Heart left ventricle (tissue), 16 donors: ENCODE data around the gene ZNF524. TPM values are rescaled to one million over a fixed set of nuclear protein-coding genes. Genes with fewer than 3 reads are reported as not detected.

Experiments used
- ATAC-seq, 4 donors: fragments of 200-7000 bp; cut with Tn5 transposase; one replicate each; pipeline ENCODE4 v1.9.1; 2020 to 2022; ENCODE audit warnings: moderate library complexity in 4 of 4, mild to moderate bottlenecking in 3 of 4, moderate number of reproducible peaks in 1 of 4
- DNase-seq, 5 donors: peaks; one replicate each; pipeline ENCODE4 v3.0.0-alpha.2; 2020
- H3K27ac ChIP-seq, 12 donors: fragments of 200-600 bp; sonication (generic) in 4 of 12; one replicate each; pipeline versions ENCODE4 v1.5.0 to v1.8.0; 2016 to 2022; ENCODE audit warnings: mild to moderate bottlenecking in 2 of 12
- H3K27me3 ChIP-seq, 9 donors: fragments of 200-600 bp; sonication (generic) in 2 of 9; one replicate each; pipeline versions ENCODE4 v1.5.1 to v1.8.0; 2016 to 2022; ENCODE audit warnings: mild to moderate bottlenecking in 3 of 9
- H3K36me3 ChIP-seq, 9 donors: fragments of 200-600 bp; sonication (generic) in 2 of 9; one replicate each; pipeline versions ENCODE4 v1.5.0 to v1.8.0; 2018 to 2022; ENCODE audit warnings: mild to moderate bottlenecking in 2 of 9
- H3K4me1 ChIP-seq, 12 donors: fragments of 200-600 bp; sonication (generic) in 4 of 12; one replicate each; pipeline versions ENCODE4 v1.5.0 to v1.8.0; 2016 to 2022; ENCODE audit warnings: mild to moderate bottlenecking in 3 of 12
- H3K4me3 ChIP-seq, 12 donors: fragments of 200-600 bp; sonication (generic) in 4 of 12; one replicate each; pipeline versions ENCODE4 v1.5.0 to v1.8.0; 2017 to 2022; ENCODE audit warnings: mild to moderate bottlenecking in 9 of 12, moderate library complexity in 4 of 12
- H3K9me3 ChIP-seq, 12 donors: fragments of 200-600 bp; sonication (generic) in 4 of 12; one replicate each; pipeline versions ENCODE4 v1.5.0 to v1.8.0; 2016 to 2022; ENCODE audit warnings: mild to moderate bottlenecking in 1 of 12
- CTCF ChIP-seq, 12 donors: fragments of 200-600 bp; sonication (generic) in 4 of 12; IDR thresholded peaks; one replicate each; pipeline versions ENCODE4 v1.5.0 to v1.8.0; 2018 to 2022; ENCODE audit warnings: antibody characterized with exemption in 12 of 12, mild to moderate bottlenecking in 5 of 12
- POLR2A ChIP-seq, 2 donors: fragments of 450-650 bp; IDR thresholded peaks; one replicate each; pipeline ENCODE4 v1.6.1; 2017; ENCODE audit warnings: antibody characterized with exemption in 2 of 2, mild to moderate bottlenecking in 2 of 2, moderate library complexity in 2 of 2
- whole genome bisulfite sequencing, 4 donors: extraction: QIAGEN DNeasy Blood & Tissue Kit in 2 of 4; methylation state at CpG; one replicate each; pipeline versions ENCODE4 v1.1.5 to v1.1.7; 2013 to 2018; 5-methylcytosine and 5-hydroxymethylcytosine counted together
- intact Hi-C, 10 donors: fragments of 100-400 bp; cut with DNase I; formaldehyde crosslinking; loops; one replicate each; pipeline versions ENCODE4 v1.11.1 to v1.14.2; 2022
- polyA plus RNA-seq, 2 donors: library from polyadenylated mRNA; stranded (reverse); fragments of 200-250 nt; gene quantifications; one replicate each; pipeline ENCODE4 v1.2.3, GENCODE V29; 2013
- total RNA-seq, 9 donors: library from RNA; depleted of rRNA in 2 of 9; stranded (reverse); fragments of >200 nt in 2 of 9; fragmentation: NEBNext Ultra II Directional in 3 of 9; extraction: Animal tissue kit (Norgen Biotek cat#: 25700) in 3 of 9; gene quantifications; one replicate each; pipeline versions ENCODE4 v1.1.0 to v1.2.4, GENCODE V29; 2016 to 2023
- donor health status: ischemic (EF 13 %, LVEDD 7.1; RV severe dilation, severe dysfunction).
- donor health status: healthy with polysubstance abuse.
- donor health status: DM: no; HTN: yes; CAD: no.
- donor health status: DM: no; HTN: no; CAD: no.
- donor health status: ischemic (EF 25% LVEDD 6.9; RV normal size, moderate dysfunction).
- donor health status: ischemic (EF 25% LVEDD 5.7; RV mildly dilated, moderate dysfunction).
- donor health status: healthy.
- donor health status: DM: yes; HTN: yes; CAD: no.
- donor health status: ischemic (EF 35%, LVEDD 5.7; RV mildly dilated, moderate dysfunction).
- donor health status: nonischemic (EF 11% LVEDD 7.7; RV severe dilation, severe dysfunction).
- donor health status: DM: yes; HTN: yes; CAD: no.
- donor health status: PGD.
- donor health status: ischemic (EF 29% LVEDD 5.4; RV normal size, mild dysfunction).
- donor health status: nonischemic (EF 23%, LVEDD 6.1; RV moderate dilation, normal function).

Gene ZNF524
- total and polyA plus RNA-seq, 11 donors: 11.0 to 34.7 (median 16.7) TPM

DNA sequence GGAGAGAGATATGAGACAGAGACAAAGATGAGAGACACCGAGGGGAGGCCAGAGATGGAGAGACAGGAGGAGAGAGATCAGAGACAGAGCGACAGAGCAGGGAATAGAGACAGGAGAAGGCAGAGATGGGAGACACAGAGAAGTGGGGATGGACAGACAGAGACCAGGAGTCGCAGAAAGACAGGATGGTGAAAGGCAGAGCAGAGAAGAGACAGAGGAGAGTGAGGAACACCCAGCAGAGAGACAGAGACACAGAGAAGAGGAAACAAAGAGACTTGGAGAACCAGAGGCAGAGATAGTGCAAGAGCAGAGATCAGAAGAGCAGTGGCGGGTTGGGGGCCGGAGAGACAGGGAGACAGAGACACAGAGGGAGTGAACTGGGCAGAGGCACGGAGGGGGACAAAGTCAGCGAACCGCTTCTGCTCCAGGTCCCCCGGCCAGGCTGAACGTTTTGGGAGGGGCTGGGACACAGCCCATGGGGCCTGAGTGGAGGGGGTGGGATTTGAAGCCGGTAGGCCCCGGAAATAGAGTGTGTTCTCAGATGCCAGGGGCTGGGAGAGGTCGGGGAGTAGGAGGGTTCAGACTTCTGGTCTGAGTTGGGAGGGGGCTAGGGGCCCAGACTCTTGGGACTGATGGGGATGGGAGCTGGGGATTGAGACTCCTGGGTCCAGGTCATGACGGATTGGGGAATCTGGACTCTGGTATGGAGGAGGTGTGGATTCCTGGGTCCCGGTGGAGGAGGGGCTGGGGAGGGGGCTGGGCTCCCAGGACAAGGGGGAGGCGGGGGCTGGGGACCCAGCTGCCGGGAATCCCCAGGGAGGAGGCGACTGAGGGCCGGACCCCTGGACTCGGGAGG lies 20.1 kb upstream of the ZNF524 start:
- intact Hi-C loops: loop anchor here in 4 of 10 donors (2.0 to 5.0 kb wide), 5 partner anchors 33 to 63 kb away; partner anchors contain the start of gene SBK3 (in 1 of the 4)
- Histone ChIP-seq H3K27me3 (no peaks in the 10 kb centered on the region), H3K9me3 (no peaks in the 10 kb centered on the region), H3K36me3 (peaks cover 0 to 26% (median 16%) of the 10 kb centered on the region in 9 donors), H3K4me3 (peak overlapping the region; percentile 74 to 97 (median 90)), H3K27ac (peak overlapping the region; percentile 89 to 99 (median 94)), H3K4me1 (peaks cover 0 to 21% (median 9%) of the 10 kb centered on the region in 12 donors)
- no peak for TF ChIP-seq POLR2A (IDR thresholded peaks at IDR 0.05)
- TF ChIP-seq CTCF (IDR thresholded peaks at IDR 0.05): no peak
- 8 to 14% (median 12%) methylated on average over 14 to 20 of the region's 20 CpGs for WGBS, 4 donors
- DNase-seq (peak in 2 of 5 donors; percentile 49 to 52), ATAC-seq (peak; percentile 33 to 64 (median 48))

- peaks cover 0 to 26% (median 16%) of the 10 kb centered on the region in 9 donors for H3K36me3 ChIP-seq
- TF ChIP-seq CTCF (IDR thresholded peaks at IDR 0.05) (no peak), POLR2A (IDR thresholded peaks at IDR 0.05) (no peak)
- peaks cover 0 to 25% (median 12%) of the 10 kb centered on the region in 12 donors for H3K4me1 ChIP-seq
- intact Hi-C loops: loop anchor here in 3 of 10 donors (2.0 to 5.0 kb wide), 4 partner anchors 33 to 64 kb away; partner anchors contain the start of gene SBK3 (in 1 of the 3)
- peak within 1 kb of the TSS; percentile 89 to 99 (median 94) for H3K27ac ChIP-seq
- 0 to 2% (median 1%) methylated on average over 9 to 24 of the region's 24 CpGs for WGBS, 4 donors
- peaks cover 0 to 3% (median 0%) of the 10 kb centered on the region in 9 donors for H3K27me3 ChIP-seq
- H3K4me3 ChIP-seq: peak within 1 kb of the TSS; percentile 74 to 97 (median 90)
- no peaks in the 10 kb centered on the region for H3K9me3 ChIP-seq
- ATAC-seq (peak; percentile 78 to 92 (median 86)), DNase-seq (peak; percentile 89 to 91 (median 90))
These were observed 19.4 kb upstream of the ZNF524 start, which contains the start of gene ZNF579 for GRCh38 chr19:55580628-55581144. Gene ZNF579 (minus strand): TSS chr19:55580848. CDS start chr19:55579639, 1,209 bp downstream.

DNA sequence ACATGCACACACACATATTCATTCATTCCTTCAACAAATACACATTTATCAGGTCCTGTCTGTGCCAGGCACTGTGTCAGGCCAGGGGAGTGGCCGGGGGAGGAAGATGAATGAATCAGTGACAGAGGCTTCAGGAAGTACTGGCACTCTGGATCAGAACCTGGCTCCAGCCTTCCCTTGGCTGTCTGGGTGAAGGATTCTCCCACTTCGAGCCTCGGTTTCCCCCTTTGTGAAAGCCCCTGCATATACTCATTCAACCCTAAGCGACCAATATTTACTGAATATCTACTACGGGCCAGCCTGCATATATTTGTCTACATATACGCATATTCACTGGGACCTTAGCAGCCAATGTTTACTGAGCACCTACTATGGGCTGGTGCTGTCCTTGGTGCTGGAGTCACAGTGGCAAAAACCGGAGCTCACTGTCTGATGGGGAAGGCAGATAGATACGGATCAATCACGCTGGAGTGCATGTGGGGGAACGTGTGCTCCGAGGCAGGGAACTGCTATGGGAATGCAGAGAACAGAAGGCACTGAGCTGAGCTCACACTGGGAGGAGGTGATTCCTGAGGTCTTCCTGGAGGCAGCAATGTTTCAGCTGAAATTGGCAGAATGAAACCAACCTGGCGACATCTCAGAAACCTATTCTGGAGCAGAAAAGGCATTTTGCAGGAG lies 18.8 kb upstream of the ZNF524 start:
- intact Hi-C loops: loop anchor here in 3 of 10 donors (2.0 to 5.0 kb wide), 4 partner anchors 34 to 64 kb away; partner anchors contain the start of gene SBK3 (in 1 of the 3)
- Histone ChIP-seq H3K4me3 (peak overlapping the region; percentile 74 to 97 (median 90)), H3K36me3 (peaks cover 0 to 26% (median 16%) of the 10 kb centered on the region in 9 donors), H3K27ac (peak overlapping the region; percentile 89 to 99 (median 94)), H3K4me1 (peaks cover 0 to 31% (median 16%) of the 10 kb centered on the region in 12 donors), H3K27me3 (peaks cover 0 to 8% (median 0%) of the 10 kb centered on the region in 9 donors), H3K9me3 (no peaks in the 10 kb centered on the region)
- no peak for ATAC-seq
- DNase-seq: no peak
- no peak for TF ChIP-seq CTCF (IDR thresholded peaks at IDR 0.05)
- TF ChIP-seq POLR2A (IDR thresholded peaks at IDR 0.05): no peak
- 31 to 41% (median 36%) methylated on average over 12 of the region's 12 CpGs for WGBS, 4 donors
